Liver (tissue), 9 donors: ENCODE measurements around the gene SNX3. TPM values are rescaled to one million over a fixed set of nuclear protein-coding genes. Genes with fewer than 3 reads are reported as not detected.

ENCODE experiments used
- DNase-seq: peaks from one replicate; pipeline ENCODE4 v3.0.0-alpha.2; 2017; ENCODE audit warnings: low spot score
- H3K27ac ChIP-seq, 2 donors: one replicate each; pipeline ENCODE4 v1.7.0; 2013; ENCODE audit warnings: inconsistent platforms in 2 of 2, low read length in 2 of 2, control low read depth in 1 of 2, low read depth in 1 of 2, mild to moderate bottlenecking in 1 of 2
- H3K27me3 ChIP-seq, 4 donors: one replicate each; pipeline versions ENCODE4 v1.6.1 to v1.7.0; 2013; ENCODE audit warnings: low read length in 3 of 4, inconsistent platforms in 1 of 4, mild to moderate bottlenecking in 1 of 4, moderate library complexity in 1 of 4; ENCODE audit not compliant: control insufficient read depth in 4 of 4, insufficient read depth in 4 of 4
- H3K36me3 ChIP-seq, 4 donors: one replicate each; pipeline versions ENCODE4 v1.6.1 to v1.7.0; 2013; ENCODE audit warnings: low read length in 3 of 4, mild to moderate bottlenecking in 3 of 4, low read depth in 1 of 4, moderate library complexity in 1 of 4; ENCODE audit not compliant: control insufficient read depth in 4 of 4, insufficient read depth in 3 of 4
- H3K4me1 ChIP-seq, 4 donors: one replicate each; pipeline versions ENCODE4 v1.6.1 to v1.7.0; 2013; ENCODE audit warnings: low read length in 3 of 4, mild to moderate bottlenecking in 3 of 4, moderate library complexity in 1 of 4; ENCODE audit not compliant: control insufficient read depth in 4 of 4, insufficient read depth in 4 of 4
- H3K4me3 ChIP-seq, 3 donors: one replicate each; pipeline versions ENCODE4 v1.6.1 to v1.7.0; 2013; ENCODE audit warnings: low read length in 3 of 3, control low read depth in 1 of 3, low read depth in 1 of 3, mild to moderate bottlenecking in 1 of 3
- H3K9ac ChIP-seq, 2 donors: one replicate each; pipeline ENCODE4 v1.7.0; 2013; ENCODE audit warnings: low read length in 2 of 2, mild to moderate bottlenecking in 2 of 2, moderate library complexity in 2 of 2, control low read depth in 1 of 2, low read depth in 1 of 2
- H3K9me3 ChIP-seq, 4 donors: one replicate each; pipeline versions ENCODE4 v1.6.1 to v1.7.0; 2013; ENCODE audit warnings: low read length in 3 of 4; ENCODE audit not compliant: control insufficient read depth in 4 of 4
- ATF3 ChIP-seq: IDR thresholded peaks from 2 replicates; pipeline ENCODE4 v1.6.1; 2016; ENCODE audit warnings: antibody characterized with exemption
- CTCF ChIP-seq: fragments of 150-350 bp; IDR thresholded peaks from 2 replicates; pipeline ENCODE4 v1.5.1; 2017; ENCODE audit warnings: improper control_type of control experiment, low read depth, low read length; ENCODE audit not compliant: missing input control
- EGR1 ChIP-seq, 2 donors: IDR thresholded peaks; 2 replicates each; pipeline ENCODE4 v1.6.1; 2016 to 2018; ENCODE audit warnings: antibody characterized with exemption in 2 of 2, low read depth in 2 of 2
- FOXA1 ChIP-seq: IDR thresholded peaks from 2 replicates; pipeline ENCODE4 v1.6.1; 2016; ENCODE audit warnings: antibody characterized with exemption
- FOXA2 ChIP-seq: IDR thresholded peaks from 2 replicates; pipeline ENCODE4 v1.6.1; 2016; ENCODE audit warnings: antibody characterized with exemption
- GABPA ChIP-seq, 2 donors: IDR thresholded peaks in 1 of 2; conservative IDR thresholded peaks in 1 of 2; 2 replicates each; pipeline ENCODE4 v1.6.1; 2016; ENCODE audit warnings: antibody characterized with exemption in 2 of 2, mild to moderate bottlenecking in 1 of 2, moderate library complexity in 1 of 2
- HNF4A ChIP-seq, 2 donors: conservative IDR thresholded peaks; 2 replicates each; pipeline ENCODE4 v1.6.1; 2016; ENCODE audit warnings: antibody characterized with exemption in 2 of 2, mild to moderate bottlenecking in 2 of 2
- HNF4G ChIP-seq: IDR thresholded peaks from 2 replicates; pipeline ENCODE4 v1.6.1; 2016; ENCODE audit warnings: antibody characterized with exemption
- JUND ChIP-seq, 2 donors: IDR thresholded peaks; 2 replicates each; pipeline ENCODE4 v1.6.1; 2016; ENCODE audit warnings: antibody characterized with exemption in 2 of 2
- MAX ChIP-seq: IDR thresholded peaks from 2 replicates; pipeline ENCODE4 v1.6.1; 2016; ENCODE audit warnings: antibody characterized with exemption
- NR2F2 ChIP-seq: IDR thresholded peaks from 2 replicates; pipeline ENCODE4 v1.6.1; 2016; ENCODE audit warnings: antibody characterized with exemption
- RAD21 ChIP-seq, 2 donors: IDR thresholded peaks; 2 replicates each; pipeline ENCODE4 v1.6.1; 2016; ENCODE audit warnings: antibody characterized with exemption in 2 of 2, mild to moderate bottlenecking in 2 of 2
- REST ChIP-seq: IDR thresholded peaks from 2 replicates; pipeline ENCODE4 v1.6.1; 2016; ENCODE audit warnings: antibody characterized with exemption, mild to moderate bottlenecking
- RXRA ChIP-seq, 2 donors: IDR thresholded peaks; 2 replicates each; pipeline ENCODE4 v1.6.1; 2017 to 2018; ENCODE audit warnings: antibody characterized with exemption in 2 of 2, mild to moderate bottlenecking in 1 of 2
- SP1 ChIP-seq: IDR thresholded peaks from 2 replicates; pipeline ENCODE4 v1.6.1; 2018; ENCODE audit warnings: antibody characterized with exemption, mild to moderate bottlenecking
- TAF1 ChIP-seq: conservative IDR thresholded peaks from 2 replicates; pipeline ENCODE4 v1.6.1; 2016; ENCODE audit warnings: antibody characterized with exemption, mild to moderate bottlenecking
- YY1 ChIP-seq: IDR thresholded peaks from 2 replicates; pipeline ENCODE4 v1.6.1; 2016; ENCODE audit warnings: antibody characterized with exemption, mild to moderate bottlenecking
- ZBTB33 ChIP-seq: IDR thresholded peaks from 2 replicates; pipeline ENCODE4 v1.6.1; 2016; ENCODE audit warnings: antibody characterized with exemption
- WGBS: extraction: QIAGEN DNeasy Blood & Tissue Kit; methylation state at CpG from one replicate; pipeline ENCODE4 v1.1.7; 2013; 5-methylcytosine and 5-hydroxymethylcytosine counted together
- polyA plus RNA-seq, 2 donors: library from polyadenylated mRNA; stranded (reverse) in 1 of 2; unstranded in 1 of 2; fragments of 200-250 nt in 1 of 2; fragments of >200 nt in 1 of 2; fragmentation: Nextera tagmentation in 1 of 2; extraction: Ambion mirVana in 1 of 2; gene quantifications; one replicate each; pipeline versions ENCODE4 v1.2.1 to v1.2.3, GENCODE V29; 2013 to 2015
- total RNA-seq, 2 donors: library from RNA; depleted of rRNA; stranded (reverse); fragments of >200 nt; gene quantifications; one replicate each; pipeline ENCODE4 v1.2.3, GENCODE V29; 2014
- donor health status: healthy.
- donor health status: healthy.
- donor health status: healthy.
- donor health status: healthy.
- donor health status: healthy.

SNX3 gene
- total and polyA plus RNA-seq, 4 donors: 67.9 to 161 (median 111) TPM

- H3K4me1 ChIP-seq: peaks cover 16 to 58% (median 33%) of the 10 kb centered on the region in 4 donors
- 4% methylated on average over 63 of the region's 63 CpGs for WGBS
- H3K9ac ChIP-seq: no peak overlapping the region
- no peak for DNase-seq
- H3K9me3 ChIP-seq: peaks cover 0 to 7% (median 0%) of the 10 kb centered on the region in 4 donors
- TF ChIP-seq GABPA (IDR thresholded peaks at IDR 0.05 in 1 of 2, conservative IDR thresholded peaks at IDR 0.05 in 1 of 2): no peak
- no peak for TF ChIP-seq SP1
- no peak for TF ChIP-seq YY1
- no peak for TF ChIP-seq RXRA (IDR thresholded peaks at IDR 0.05)
- TF ChIP-seq HNF4G: no peak
- no peak for TF ChIP-seq EGR1 (IDR thresholded peaks at IDR 0.05; ENCODE audit: low read depth in 2 of 2)
- TF ChIP-seq MAX: no peak
- TF ChIP-seq CTCF: peak; percentile 18
- TF ChIP-seq NR2F2: no peak
- TF ChIP-seq RAD21 (IDR thresholded peaks at IDR 0.05): peak; percentile 19 to 43
- H3K4me3 ChIP-seq: peak overlapping the region in 1 of 3 donors; percentile 34
- no peaks in the 10 kb centered on the region for H3K36me3 ChIP-seq
- H3K27me3 ChIP-seq: peaks cover 0 to 40% (median 32%) of the 10 kb centered on the region in 4 donors
- H3K27ac ChIP-seq: no peak overlapping the region
These were observed 92.1 kb downstream of the SNX3 start for GRCh38 chr6:108168501-108169463.

- DNase-seq: no peak
- Histone ChIP-seq H3K36me3 (no peaks in the 10 kb centered on the region), H3K27me3 (peaks cover 0 to 43% (median 37%) of the 10 kb centered on the region in 4 donors)
These were observed 92.8 kb downstream of the SNX3 start for GRCh38 chr6:108168090-108168463.

More at GRCh38 chr6:108168090-108168463, 92.8 kb downstream of the SNX3 start:
- no peak overlapping the region for H3K27ac ChIP-seq
- no peak for TF ChIP-seq ZBTB33
- TF ChIP-seq JUND (IDR thresholded peaks at IDR 0.05): no peak
- TF ChIP-seq RAD21 (IDR thresholded peaks at IDR 0.05): no peak
- TF ChIP-seq RXRA (IDR thresholded peaks at IDR 0.05): no peak
- TF ChIP-seq HNF4A (conservative IDR thresholded peaks at IDR 0.05): no peak
- TF ChIP-seq YY1: no peak
- no peak for TF ChIP-seq CTCF
- no peak for TF ChIP-seq MAX
- TF ChIP-seq GABPA (IDR thresholded peaks at IDR 0.05 in 1 of 2, conservative IDR thresholded peaks at IDR 0.05 in 1 of 2): no peak
- TF ChIP-seq HNF4G: no peak
- TF ChIP-seq REST: no peak
- no peak for TF ChIP-seq SP1
- TF ChIP-seq FOXA2: no peak
- no peak for TF ChIP-seq EGR1 (IDR thresholded peaks at IDR 0.05; ENCODE audit: low read depth in 2 of 2)
- TF ChIP-seq NR2F2: no peak
- TF ChIP-seq ATF3: no peak
- no peak for TF ChIP-seq FOXA1
- no peak for TF ChIP-seq TAF1
- 13% methylated on average over 23 of the region's 23 CpGs for WGBS
- H3K9ac ChIP-seq: no peak overlapping the region
- H3K9me3 ChIP-seq: peaks cover 0 to 7% (median 0%) of the 10 kb centered on the region in 4 donors
- H3K4me1 ChIP-seq: peaks cover 16 to 60% (median 33%) of the 10 kb centered on the region in 4 donors
- H3K4me3 ChIP-seq: peak overlapping the region in 1 of 3 donors; percentile 34
